IPS-NIHi7 (cell line): Measurements from ENCODE around the gene TOP3B.
A peak's percentile ranks its signal among the peaks of the same experiment; 100 is the strongest.
"Not testable (repeated sequence)": the region's sequence is repeated elsewhere in the genome, so short reads cannot be mapped to it uniquely, and the experiment has no call there.

ENCODE experiments used
- DNase-seq: peaks from one replicate; pipeline ENCODE4 v3.0.0; 2012; ENCODE audit warnings: mixed read lengths; ENCODE audit errors: extremely low spot score

TOP3B gene

DNA sequence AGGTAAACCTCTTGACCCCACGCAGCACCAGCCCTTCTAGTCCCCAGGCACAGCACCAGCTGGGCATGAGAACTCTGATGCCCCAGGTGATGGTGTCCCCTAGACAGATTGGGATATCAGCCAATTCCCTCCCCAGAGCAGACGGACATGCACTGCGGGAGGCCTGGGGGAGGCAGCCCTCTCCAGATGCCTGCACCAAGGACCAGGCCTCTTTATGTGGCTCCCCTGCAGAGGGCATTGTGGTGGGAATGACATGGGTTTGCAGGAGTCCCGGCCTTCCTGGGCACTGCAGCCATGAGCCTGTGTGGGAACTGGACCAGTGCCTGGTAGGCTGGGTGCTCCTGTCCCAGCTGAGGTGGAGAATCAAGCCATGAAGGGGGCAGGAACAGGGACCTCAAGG lies 55.9 kb downstream of the TOP3B start:
- no peak for DNase-seq

DNA sequence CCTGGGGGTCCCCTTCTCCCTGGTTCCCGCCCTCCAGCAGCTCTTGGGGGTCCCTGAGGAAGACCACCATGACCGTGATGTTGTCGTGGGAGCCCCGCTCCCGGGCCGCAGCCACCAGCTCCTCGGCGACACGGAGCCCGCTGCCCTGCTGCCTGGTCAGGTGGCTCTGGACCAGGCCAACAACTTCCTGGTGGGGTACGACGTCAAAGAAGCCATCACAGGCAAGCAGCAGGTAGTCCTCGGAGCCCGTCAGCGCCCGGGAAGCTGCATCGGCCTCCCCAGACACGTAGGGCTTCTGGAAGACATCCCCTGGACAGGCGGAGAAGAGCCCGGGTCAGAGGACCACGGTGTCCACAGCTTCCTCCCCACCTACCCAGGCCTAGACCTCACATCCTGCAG lies 59.4 kb downstream of the TOP3B start:
- DNase-seq: no peak

DNA sequence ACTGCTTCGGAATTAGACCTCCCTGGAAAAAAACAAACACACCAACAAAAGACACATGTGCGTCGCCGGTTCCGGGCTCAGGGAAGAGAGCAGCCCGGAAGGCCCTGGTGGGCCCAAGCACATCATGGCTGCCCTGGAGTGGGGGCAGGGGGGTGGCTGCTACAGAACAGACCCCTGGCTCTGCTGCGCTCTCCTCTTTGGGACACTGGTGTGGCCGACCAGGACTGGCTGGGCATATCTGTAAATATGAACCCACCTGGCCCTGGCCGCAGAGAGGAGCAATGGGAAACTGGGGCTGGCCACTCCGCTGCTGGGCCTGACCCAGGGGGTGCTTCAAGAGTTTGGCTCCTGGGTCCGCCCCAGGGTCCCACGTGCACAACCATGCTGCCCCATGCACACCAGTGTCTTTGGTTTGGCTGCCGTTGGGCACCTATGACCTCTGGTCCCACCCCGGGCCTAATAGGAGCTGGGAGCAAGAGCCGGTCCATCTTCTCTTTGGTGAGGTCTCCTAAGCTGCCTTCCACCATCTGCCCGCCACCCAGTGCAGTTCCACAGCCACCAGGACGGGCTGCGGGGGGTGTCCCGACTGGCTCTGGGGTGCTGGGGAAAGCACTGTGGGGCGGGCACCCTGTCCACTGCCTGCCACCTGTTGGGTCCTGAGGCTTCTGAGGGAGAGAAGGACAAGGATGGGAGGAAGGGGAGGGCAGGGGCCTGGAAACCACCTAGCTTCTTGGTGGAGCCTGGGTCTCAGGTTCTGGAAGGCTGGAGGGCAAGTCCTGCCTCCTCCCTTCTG lies 60.0 kb downstream of the TOP3B start:
- no peak for DNase-seq

DNA sequence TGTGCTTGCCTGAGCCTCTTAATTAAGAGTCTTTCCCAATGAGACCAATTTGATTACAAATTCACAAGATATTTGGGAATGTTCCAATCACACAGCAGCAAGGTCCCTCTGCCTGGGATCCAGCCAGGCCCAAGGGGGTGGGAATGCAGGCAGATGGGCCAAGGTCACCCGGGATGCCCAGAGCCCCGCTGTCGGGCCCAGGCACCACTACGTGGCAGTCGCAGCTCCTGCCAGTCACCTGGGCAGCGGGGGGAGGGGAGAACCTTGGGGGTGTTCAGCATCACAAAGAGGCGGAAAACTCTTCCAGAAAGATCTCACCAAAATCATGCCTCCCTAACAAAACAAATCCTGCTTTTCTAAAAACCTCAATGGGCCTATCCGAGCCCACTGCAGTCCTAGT lies 60.9 kb downstream of the TOP3B start:
- DNase-seq: peak; percentile 41

DNA sequence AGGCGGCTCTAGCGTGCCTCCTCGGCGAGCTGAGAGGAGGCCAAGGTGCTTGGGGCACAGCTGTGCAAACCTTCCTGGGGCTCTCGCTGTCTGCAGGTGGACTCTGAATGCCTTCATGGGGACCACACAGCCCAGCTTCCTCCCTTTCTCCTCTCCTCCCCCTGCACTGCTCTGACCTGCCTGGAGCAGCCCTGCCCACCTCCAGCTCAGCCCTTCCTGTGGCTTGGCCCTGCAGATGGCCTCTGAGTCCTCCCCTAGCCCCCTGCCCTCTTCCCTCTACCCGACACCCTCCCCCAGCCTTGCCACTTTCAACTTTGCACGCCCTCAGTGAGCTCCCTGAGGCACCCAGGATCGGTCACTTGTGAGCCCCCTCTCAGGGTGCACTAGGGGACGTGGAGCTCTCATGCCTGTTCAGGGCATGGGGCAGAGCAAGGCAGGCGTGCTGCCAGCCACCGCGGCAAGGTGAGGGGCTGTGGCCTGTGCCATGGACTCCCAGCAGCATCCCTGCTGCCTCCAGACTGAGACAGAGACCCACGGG lies 61.3 kb downstream of the TOP3B start:
- no peak for DNase-seq

DNA sequence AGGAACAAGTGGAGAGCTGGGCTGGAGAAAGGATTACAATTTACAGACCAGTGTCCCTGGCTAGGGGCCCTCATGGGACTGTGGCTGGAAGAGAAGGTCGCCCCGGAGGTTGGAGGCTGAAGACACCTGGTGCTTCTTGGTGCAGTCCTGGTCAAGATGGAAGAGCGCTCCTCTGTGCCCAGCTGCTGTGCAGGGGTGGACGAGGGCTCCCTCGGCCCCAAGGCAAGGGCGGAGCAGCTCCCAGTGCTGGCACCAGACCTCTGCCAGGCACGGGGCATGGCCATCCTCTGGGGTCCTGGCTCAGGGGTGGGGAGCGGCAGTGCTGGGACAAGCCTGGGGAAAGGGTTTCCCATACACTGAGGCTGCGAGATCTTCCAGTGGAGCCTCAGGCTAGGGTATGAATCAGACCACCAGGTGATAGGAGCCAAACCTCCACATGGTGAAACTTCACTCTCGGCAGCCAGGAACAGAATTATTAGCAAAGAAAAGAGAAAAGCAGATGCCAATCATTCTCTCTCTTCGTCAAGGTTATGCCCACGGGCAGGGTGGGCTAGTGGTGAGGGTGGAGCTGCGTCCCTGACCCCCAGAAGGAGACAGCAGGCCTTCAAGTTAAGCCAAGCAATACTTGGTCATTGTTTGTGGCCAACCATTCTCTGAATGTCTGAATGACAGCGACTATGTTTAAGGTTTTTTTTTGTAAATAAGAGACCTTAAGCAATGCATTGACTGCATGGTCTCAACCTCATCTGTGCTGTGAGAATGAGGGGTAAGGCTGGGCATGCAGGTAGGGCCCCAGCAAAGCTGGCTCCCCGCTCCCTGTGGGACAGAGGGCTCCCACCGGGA lies 62.0 kb downstream of the TOP3B start:
- no peak for DNase-seq

DNA sequence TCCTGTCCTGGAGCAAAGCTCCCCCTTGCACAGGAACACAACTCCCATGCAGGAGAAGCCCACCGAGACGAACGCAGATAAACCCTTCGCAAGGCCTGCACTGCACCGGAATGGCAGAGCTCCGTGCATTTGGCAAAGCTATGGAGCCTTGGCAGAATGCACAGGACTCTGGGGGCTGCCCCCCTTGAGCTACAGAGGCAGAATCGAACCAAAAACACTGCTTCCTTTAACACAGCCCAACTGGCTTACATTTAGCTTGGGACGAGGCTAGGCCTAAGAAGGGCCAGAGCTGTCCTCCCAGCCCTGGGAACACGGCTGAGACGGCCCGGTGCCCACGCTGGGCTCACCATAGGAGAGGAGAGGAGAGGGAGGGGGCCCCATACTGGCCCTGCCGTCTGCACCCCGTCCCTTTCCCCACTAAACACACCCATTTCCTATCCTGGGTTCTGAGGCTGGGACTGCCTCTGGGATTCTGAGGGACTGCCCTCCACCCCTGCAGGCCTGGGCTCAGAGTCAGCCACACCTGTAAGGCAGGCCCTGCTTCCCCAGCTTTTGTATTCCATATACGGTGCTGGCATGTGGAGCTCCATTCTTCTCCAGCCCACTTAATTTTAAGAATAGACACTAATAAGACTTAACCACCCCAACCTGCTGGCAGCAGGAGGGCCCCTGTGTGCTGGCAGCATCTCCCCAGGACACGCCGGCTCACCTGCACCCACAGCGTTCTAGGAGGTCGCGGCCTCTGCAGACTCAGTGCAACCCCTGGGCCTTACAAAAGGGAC lies 62.9 kb downstream of the TOP3B start:
- no peak for DNase-seq

DNA sequence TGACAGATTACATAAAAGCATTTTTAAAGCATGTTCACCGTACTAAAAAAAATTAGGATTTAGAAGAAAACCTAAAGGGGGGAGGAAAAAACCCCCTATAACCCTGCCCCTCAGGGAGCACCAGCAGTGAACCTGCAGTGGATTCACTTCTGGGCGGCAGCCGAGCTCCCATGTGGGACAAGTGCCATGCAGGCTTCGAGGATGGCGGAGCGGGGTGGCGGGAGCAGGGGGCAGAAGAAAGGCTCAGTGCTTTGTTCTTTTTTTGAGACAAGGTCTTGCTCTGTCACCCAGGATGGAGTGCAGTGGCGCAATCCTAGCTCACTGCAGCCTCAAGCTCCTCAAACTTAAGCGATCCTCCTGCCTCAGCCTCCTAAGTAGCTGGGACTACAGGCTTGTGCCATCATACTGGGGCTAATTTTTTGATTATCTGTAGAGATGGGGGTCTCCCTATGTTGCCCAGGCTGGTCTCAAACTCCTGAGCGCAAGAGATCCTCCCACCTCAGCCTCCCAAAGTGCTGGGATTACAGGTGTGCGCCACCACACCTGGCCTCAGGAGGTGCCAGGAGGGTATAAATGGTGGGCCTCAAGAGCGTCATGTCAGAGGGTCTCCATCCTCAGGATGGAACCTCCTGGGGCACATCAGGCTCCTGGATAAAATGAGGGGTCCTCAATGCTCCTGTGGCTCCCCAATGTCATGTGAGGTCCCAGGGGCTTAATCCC lies 64.0 kb downstream of the TOP3B start:
- no peak for DNase-seq

DNA sequence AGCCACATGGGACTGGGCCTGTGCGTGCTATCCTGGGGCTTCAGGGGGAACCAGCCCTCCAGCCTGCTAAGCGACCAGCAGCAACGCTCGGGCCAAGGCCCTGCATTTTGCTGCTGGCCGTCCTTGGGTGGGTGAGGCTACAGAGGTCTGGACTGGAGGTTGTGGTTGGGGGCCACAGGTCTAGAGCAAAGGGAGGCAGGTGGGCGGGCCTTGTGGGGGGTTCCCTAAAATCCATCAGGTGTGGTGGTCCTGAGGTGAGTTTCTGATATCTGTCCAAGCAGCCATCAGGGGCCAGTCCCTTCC lies 64.7 kb downstream of the TOP3B start:
- no peak for DNase-seq

DNA sequence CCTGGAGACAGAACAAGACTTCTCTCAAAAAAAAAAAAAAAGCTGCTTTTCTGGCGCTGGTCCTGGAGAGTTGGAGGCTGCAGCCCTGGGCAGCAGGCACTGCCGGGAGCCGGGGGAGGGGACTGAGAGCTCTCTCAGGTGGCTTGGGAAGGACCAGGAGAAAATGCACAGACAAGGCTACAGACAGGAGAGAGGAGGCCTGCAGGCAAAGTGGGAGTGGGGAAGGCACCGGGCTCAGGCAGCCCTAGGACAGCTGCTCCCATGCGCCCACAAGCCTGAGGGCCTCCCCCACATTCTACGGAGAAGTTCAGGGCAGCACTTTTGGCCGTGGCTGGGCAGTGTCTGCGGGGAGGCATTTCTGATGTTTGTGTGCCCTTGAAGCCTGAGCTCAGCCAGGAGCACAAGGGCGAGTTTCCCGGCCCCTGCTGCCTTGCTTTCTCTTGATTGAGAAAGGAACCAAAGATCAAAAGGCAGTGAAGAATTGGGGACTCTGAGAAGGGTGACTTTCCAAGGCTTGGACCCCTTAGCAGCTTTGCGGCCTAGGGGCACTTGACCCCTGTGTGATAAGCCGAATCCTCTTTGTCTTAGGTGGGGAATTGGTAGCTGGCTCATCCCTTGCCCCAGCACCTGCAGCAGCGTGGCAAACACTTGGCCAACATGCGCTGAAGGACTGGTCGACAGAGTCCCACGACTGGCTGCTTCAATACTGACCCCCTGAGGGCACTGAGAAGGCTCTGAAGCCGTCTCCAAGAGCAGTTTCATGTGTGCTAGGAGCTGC lies 65.2 kb downstream of the TOP3B start:
- peak; percentile 46 for DNase-seq

DNA sequence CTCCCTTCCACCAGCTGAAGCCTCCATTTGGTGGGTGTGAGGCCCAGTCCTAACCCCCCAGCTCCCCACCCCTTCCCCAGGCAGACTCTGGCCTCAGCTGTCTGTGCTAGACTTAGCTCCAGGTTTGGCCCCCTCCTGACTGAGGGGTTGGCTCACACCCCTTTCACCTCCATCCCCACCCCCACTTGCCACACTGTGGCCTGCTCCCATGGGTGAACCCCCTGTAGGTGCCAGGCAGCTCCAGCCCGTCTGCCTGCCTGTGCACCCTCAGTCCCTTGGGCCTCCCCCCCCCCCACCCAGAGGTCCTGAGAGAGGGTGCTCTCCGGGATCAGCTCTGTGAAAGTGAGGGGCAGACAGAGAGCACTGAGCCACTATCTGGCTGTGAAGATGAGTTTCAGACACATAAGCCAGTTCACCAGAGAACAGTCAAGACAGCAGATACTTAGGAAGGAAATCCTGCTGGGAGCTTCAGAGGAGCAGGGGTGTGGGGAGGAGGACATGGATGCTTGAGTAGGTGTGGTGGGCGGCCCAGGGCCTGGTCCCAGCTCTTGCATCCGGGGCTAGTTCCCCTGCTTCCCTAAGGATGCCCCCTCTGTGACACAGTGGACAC lies 66.2 kb downstream of the TOP3B start:
- no peak for DNase-seq

DNA sequence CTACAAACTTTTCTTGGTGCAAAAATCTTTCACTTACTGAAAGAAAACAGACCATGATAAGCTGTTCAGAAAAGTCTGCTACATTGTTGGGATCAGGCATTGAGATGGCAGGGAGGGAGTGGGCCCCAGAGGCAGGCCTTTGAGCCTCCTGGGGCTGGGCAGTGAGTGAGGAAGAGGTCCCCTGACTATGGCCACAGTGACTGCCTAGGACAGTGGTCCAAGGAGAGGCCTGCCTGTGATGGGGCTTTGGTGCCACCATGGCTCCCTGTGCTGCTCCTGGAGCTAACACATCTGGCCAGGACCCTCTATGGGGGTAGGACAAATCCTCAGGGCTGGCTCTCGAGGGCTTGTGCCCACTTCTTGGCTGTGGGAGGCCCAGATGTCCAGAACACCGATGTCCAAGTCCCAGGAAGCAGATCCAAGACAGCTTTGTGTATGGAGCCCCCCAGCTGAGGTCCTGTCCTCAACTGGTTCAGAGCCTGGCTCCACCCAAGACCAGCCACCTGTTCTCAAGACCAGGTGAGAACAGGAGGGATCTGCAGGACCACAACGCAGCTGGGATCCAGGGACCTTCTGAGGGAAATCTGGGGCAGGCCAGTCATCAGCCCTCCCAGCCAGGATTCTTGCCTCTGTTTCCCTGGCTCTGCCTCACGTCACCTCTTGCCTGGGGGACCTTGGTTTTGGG lies 66.8 kb downstream of the TOP3B start:
- peak; percentile 2 for DNase-seq

DNA sequence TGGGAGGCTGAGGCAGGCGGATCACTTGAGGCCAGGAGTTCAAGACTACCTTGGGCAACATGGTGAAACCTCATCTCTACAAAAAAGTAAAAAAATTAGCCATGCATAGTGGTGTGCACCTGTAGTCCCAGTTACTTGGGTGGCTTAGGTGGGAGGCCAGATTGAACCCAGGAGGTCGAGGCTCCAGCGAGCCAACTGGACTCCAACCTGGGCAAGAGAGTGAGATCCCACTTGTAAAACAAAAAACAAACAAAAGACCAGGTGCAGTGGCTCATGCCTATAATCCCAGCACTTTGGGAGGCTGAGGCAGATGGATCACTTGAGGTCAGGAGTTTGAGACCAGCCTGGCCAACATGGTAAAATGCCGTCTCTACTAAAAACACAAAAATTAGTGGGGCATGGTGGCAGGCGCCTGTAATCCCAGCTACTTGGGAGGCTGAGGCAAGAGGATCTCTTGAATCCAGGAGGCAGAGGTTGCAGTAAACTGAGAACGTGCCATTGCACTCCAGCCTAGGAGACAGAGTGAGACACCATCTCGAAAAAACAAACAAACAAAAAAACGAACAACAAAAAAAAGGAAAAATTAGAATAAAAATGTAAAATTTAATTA lies 68.4 kb downstream of the TOP3B start:
- not testable (repeated sequence) for DNase-seq

DNA sequence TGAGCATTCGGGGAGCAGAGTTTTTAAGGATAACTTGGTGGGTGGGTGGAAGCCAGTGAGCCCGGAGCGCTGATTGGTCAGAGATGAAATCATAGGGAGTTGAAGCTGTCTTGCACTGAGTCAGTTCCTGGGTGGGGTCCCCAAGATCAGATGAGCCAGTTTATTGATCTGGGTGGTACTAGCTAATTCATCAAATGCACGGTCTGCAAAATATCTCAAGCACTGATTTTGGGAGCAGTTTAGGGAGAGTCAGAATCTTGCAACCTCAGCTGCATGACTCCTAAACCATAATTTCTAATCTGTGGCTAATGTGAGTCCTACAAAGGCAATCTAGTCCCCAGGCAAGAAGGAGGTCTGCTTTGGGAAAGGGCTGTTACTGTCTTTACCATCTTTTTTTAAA lies 72.2 kb downstream of the TOP3B start:
- not testable (repeated sequence) for DNase-seq

DNA sequence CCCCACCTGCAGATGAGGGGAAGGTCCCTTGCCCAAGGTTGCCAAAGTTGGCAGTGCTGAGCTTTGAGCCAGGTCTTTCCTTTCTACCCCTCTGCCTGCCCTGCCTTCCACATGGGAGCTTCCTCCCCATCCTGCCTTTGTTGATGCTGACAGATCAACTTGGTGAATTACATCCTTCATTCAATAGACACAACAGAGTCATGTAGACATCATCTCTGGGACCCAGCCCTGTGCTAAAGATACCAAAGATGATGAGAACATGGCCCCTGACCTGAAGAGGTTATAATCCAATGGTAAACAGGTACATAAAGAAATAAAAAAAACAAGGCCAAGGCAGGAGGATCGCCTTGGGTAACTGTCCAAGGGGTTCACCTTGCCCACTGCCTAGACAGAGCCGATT lies 72.7 kb downstream of the TOP3B start:
- peak; percentile 4 for DNase-seq

DNA sequence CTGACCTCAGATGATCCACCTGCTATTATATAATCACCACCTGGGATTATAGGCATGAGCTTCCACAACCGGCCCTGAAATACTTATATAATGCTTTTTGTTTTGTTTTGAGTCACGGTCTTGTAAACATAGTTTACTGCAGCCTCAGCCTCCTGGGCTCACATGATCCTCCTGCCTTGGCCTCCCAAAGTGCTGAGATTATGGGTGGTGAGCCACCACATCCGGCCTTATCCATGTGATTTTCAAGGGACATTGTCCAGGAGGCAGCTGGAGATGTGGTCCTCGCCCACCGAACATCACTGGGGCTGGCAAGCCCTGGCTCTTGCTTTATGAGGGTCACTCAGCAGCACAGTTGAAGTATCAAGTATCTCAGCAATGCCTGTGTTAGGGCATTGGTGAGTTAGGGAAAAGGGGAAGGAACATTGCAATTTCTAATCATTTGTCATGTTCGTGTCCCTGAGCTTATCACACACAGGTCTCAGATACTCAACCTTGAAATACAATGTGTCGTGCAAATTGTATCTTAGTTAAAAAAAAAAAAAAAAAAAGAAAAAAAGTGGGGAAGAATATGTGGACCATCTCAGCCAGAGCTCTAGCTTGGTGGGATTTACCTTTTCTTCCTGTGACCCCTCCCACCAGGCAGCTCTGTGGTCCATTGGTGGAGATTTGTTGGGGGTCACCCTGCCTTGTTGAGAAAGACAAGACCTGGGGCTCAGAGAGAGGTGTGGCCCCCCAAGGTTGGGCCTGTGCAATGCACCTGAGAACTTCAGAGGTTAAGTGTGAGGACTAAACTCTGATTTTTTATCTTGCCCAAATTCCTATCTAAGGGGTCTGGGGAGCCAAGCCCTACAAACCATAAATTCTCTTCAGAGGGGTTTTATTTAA lies 74.7 kb downstream of the TOP3B start:
- peak; percentile 4 for DNase-seq
